MCF 10A (cell line): ENCODE measurements around the gene SETBP1. TPM values are rescaled to one million over a fixed set of nuclear protein-coding genes. Genes with fewer than 3 reads are reported as not detected.

Source experiments
- BruUV-seq: library from RNA; stranded (reverse); fragments of 400-500 nt; replicated peaks from 2 replicates; lab custom pipeline; 2021; lab: Mats Ljungman, UMichigan
- CTCF ChIA-PET: fragments of 300-600 bp; sonication (Branson Sonifier 250); formaldehyde crosslinking; extraction: SDS; loops from one replicate; lab custom pipeline; 2021; ENCODE audit warnings: antibody characterized with exemption, inconsistent platforms; lab: Yijun Ruan, JAX
- POLR2A ChIA-PET: fragments of 300-600, 350-650 bp; sonication (Branson Sonifier 250); formaldehyde crosslinking; extraction: SDS; loops from one replicate; lab custom pipeline; 2020; ENCODE audit warnings: antibody characterized with exemption, inconsistent platforms; lab: Yijun Ruan, JAX
- DNase-seq: peaks from one replicate; pipeline ENCODE4 v3.0.0-alpha.2; 2018; ENCODE audit not compliant: unreplicated experiment
- H3K27ac Mint-ChIP-seq: one replicate; pipeline ENCODE4 v1.8.0; 2022; ENCODE audit warnings: mild to moderate bottlenecking, low read depth, mixed read lengths; ENCODE audit not compliant: unreplicated experiment
- H3K27me3 Mint-ChIP-seq: one replicate; pipeline ENCODE4 v1.8.0; 2022; ENCODE audit warnings: mixed read lengths; ENCODE audit not compliant: insufficient read depth, unreplicated experiment
- H3K36me3 Mint-ChIP-seq: one replicate; pipeline ENCODE4 v1.8.0; 2022; ENCODE audit warnings: mild to moderate bottlenecking, moderate library complexity, mixed read lengths; ENCODE audit not compliant: insufficient read depth, unreplicated experiment
- H3K4me1 Mint-ChIP-seq: one replicate; pipeline ENCODE4 v1.8.0; 2022; ENCODE audit warnings: mixed read lengths; ENCODE audit not compliant: insufficient read depth, unreplicated experiment
- H3K4me3 Mint-ChIP-seq: one replicate; pipeline ENCODE4 v1.8.0; 2022; ENCODE audit warnings: mild to moderate bottlenecking, moderate library complexity, mixed read lengths; ENCODE audit not compliant: unreplicated experiment
- H3K9me3 Mint-ChIP-seq: one replicate; pipeline ENCODE4 v1.8.0; 2022; ENCODE audit warnings: mixed read lengths; ENCODE audit not compliant: unreplicated experiment
- CTCF ChIP-seq: fragments of 200-600 bp; IDR thresholded peaks from one replicate; pipeline ENCODE4 v1.8.0; 2022; ENCODE audit warnings: antibody characterized with exemption, mild to moderate bottlenecking; ENCODE audit not compliant: unreplicated experiment
- intact Hi-C: fragments of 100-400 bp; cut with micrococcal nuclease; formaldehyde crosslinking; loops from 2 replicates; pipeline ENCODE4 v1.14.1; 2022
- total RNA-seq: library from RNA; stranded (reverse); gene quantifications from 2 replicates; pipeline ENCODE4 v1.2.3, GENCODE V29; 2022

SETBP1 gene
- total RNA-seq, 1 experiment from 2014 or later, result 4.8 TPM

DNA sequence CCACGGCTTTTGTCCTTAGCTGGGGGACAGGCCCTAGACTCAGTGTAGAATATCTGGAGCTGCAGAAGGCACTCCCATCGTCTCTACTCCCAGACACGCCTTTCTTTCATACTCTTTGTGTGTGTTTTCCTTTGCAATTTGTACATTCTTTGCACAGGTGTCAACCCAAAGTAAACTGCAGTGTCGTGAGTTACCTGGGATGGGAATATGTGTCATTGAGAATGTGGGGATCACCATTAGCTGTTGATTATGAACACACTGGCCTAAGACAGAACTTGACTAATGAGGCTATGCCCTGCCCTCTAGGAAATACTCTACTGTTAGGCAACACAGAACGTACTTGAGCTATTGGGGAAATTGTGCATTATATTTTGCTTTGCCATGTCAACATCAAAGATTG lies 233.3 kb downstream of the SETBP1 start:
- Mint-ChIP-seq H3K36me3 (no peaks in the 10 kb centered on the region), H3K4me3 (no peak overlapping the region), H3K27ac (no peak overlapping the region), H3K27me3 (no peaks in the 10 kb centered on the region), H3K4me1 (peaks cover 7% of the 10 kb centered on the region), H3K9me3 (no peaks in the 10 kb centered on the region)
- CTCF ChIA-PET, result interaction anchor here (1.5 kb wide), 1 partner anchor 299 kb away, joined by 3 read pairs; no protein-coding TSS in a partner anchor
- POLR2A ChIA-PET, result interaction anchor here (0.9 kb wide), 1 partner anchor 8 kb away, joined by 3 read pairs; no protein-coding TSS in a partner anchor
- intact Hi-C loops, result no loop called here
- BruUV-seq, result no TSS peak
- TF ChIP-seq CTCF, result no peak
- DNase-seq, result no peak

GRCh38 chr18:44915213-44915612 lies 234.5 kb downstream of the SETBP1 start:
- ChIA-PET CTCF (no interaction called here), POLR2A (interaction anchor here (0.9 kb wide), 1 partner anchor 9 kb away, joined by 3 read pairs; no protein-coding TSS in a partner anchor)
- intact Hi-C loops, result no loop called here
- H3K27me3 Mint-ChIP-seq, result no peaks in the 10 kb centered on the region
- TF ChIP-seq CTCF, result no peak
- no peak overlapping the region for H3K27ac Mint-ChIP-seq
- H3K4me1 Mint-ChIP-seq, result peaks cover 7% of the 10 kb centered on the region
- no peak overlapping the region for H3K4me3 Mint-ChIP-seq
- no peak for DNase-seq
- no peaks in the 10 kb centered on the region for H3K36me3 Mint-ChIP-seq
- no TSS peak for BruUV-seq
- no peaks in the 10 kb centered on the region for H3K9me3 Mint-ChIP-seq

DNA sequence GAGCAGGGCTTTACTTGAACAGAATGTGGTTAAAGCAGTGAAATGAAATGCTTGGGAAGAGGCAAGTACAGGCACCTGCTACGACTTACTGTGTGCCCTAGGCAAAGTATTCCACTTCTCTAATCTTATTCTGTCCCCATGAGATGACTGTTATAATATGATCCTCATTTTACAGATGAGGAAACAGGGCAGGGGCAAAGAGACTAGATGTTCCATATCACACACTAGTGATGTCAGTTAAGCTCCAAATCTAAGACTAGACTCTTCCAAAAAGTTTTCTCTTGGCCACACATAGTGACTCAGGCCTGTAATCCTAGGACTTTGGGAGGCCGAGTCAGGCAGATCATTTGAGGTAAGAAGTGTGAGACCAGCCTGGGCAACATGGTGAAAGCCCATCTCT lies 235.0 kb downstream of the SETBP1 start:
- Mint-ChIP-seq H3K27ac (no peak overlapping the region), H3K4me3 (no peak overlapping the region), H3K36me3 (no peaks in the 10 kb centered on the region), H3K4me1 (peaks cover 7% of the 10 kb centered on the region), H3K27me3 (no peaks in the 10 kb centered on the region), H3K9me3 (no peaks in the 10 kb centered on the region)
- DNase-seq, result no peak
- intact Hi-C loops, result no loop called here
- no peak for TF ChIP-seq CTCF
- no TSS peak for BruUV-seq
- CTCF ChIA-PET, result no interaction called here
- POLR2A ChIA-PET, result no interaction called here

GRCh38 chr18:44916429-44917207 lies 235.9 kb downstream of the SETBP1 start:
- BruUV-seq, result no TSS peak
- H3K4me3 Mint-ChIP-seq, result no peak overlapping the region
- H3K36me3 Mint-ChIP-seq, result no peaks in the 10 kb centered on the region
- no peak overlapping the region for H3K27ac Mint-ChIP-seq
- no peaks in the 10 kb centered on the region for H3K9me3 Mint-ChIP-seq
- intact Hi-C loops, result no loop called here
- ChIA-PET POLR2A (no interaction called here), CTCF (no interaction called here)
- no peaks in the 10 kb centered on the region for H3K27me3 Mint-ChIP-seq
- TF ChIP-seq CTCF, result no peak
- no peak for DNase-seq
- peaks cover 7% of the 10 kb centered on the region for H3K4me1 Mint-ChIP-seq
